Mesenchymal stem cell (in vitro differentiated cells and primary cell): ENCODE results near the gene DDX39B.
"Not testable (repeated sequence)": the region's sequence is repeated elsewhere in the genome, so short reads cannot be mapped to it uniquely, and the experiment has no call there.

Experiments
- DNase-seq: peaks from one replicate; pipeline ENCODE4 v3.0.0-alpha.2; 2013
- H2AFZ ChIP-seq: one replicate; pipeline ENCODE4 v1.6.1; 2013; ENCODE audit warnings: low read depth, mild to moderate bottlenecking, control low read depth, inconsistent platforms, low read length, moderate library complexity
- H2AK5ac ChIP-seq: 2 replicates; pipeline ENCODE4 v1.6.1; 2013; ENCODE audit warnings: low read length, moderate library complexity, mild to moderate bottlenecking, inconsistent platforms; ENCODE audit not compliant: severe bottlenecking
- H2BK120ac ChIP-seq: one replicate; pipeline ENCODE4 v1.6.1; 2013; ENCODE audit warnings: low read depth, mild to moderate bottlenecking, inconsistent platforms, low read length, moderate library complexity
- H2BK12ac ChIP-seq, 2 experiments: one replicate each; pipeline ENCODE4 v1.6.1; 2013; ENCODE audit warnings: inconsistent platforms in 2 of 2, low read length in 2 of 2, mild to moderate bottlenecking in 2 of 2, moderate library complexity in 2 of 2, control low read depth in 1 of 2
- H2BK15ac ChIP-seq: one replicate; pipeline ENCODE4 v1.6.1; 2013; ENCODE audit warnings: mild to moderate bottlenecking, low read depth, inconsistent platforms; ENCODE audit not compliant: poor library complexity, severe bottlenecking
- H2BK5ac ChIP-seq: 2 replicates; pipeline ENCODE4 v1.6.1; 2013; ENCODE audit warnings: low read depth, mild to moderate bottlenecking, low read length, control low read depth, inconsistent platforms; ENCODE audit not compliant: poor library complexity, severe bottlenecking
- H3K14ac ChIP-seq, 2 experiments: one replicate each; pipeline ENCODE4 v1.6.1; 2013; ENCODE audit warnings: inconsistent platforms in 2 of 2, low read length in 2 of 2, control low read depth in 1 of 2, mild to moderate bottlenecking in 1 of 2, moderate library complexity in 1 of 2
- H3K18ac ChIP-seq, 2 experiments: one replicate each; pipeline ENCODE4 v1.6.1; 2013; ENCODE audit warnings: inconsistent platforms in 2 of 2, low read length in 2 of 2, control low read depth in 1 of 2, low read depth in 1 of 2, mild to moderate bottlenecking in 1 of 2
- H3K23ac ChIP-seq, 2 experiments: one replicate each; pipeline ENCODE4 v1.6.1; 2013; ENCODE audit warnings: inconsistent platforms in 2 of 2, low read length in 2 of 2, mild to moderate bottlenecking in 2 of 2, moderate library complexity in 2 of 2, control low read depth in 1 of 2
- H3K27ac ChIP-seq: 2 replicates; pipeline ENCODE4 v1.5.1; 2013; ENCODE audit warnings: mild to moderate bottlenecking, moderate library complexity, low read length, control low read depth, inconsistent platforms; ENCODE audit not compliant: poor library complexity, severe bottlenecking
- H3K27me3 ChIP-seq, 2 experiments: 2 replicates each; pipeline versions ENCODE4 v1.6.1 to v1.7.0; 2013; ENCODE audit warnings: low read length in 2 of 2, mild to moderate bottlenecking in 2 of 2, moderate library complexity in 2 of 2, control low read depth in 1 of 2, inconsistent platforms in 1 of 2; ENCODE audit not compliant: control insufficient read depth in 1 of 2, insufficient read depth in 1 of 2
- H3K36me3 ChIP-seq, 2 experiments: 2 replicates each; pipeline versions ENCODE4 v1.6.1 to v1.7.0; 2013; ENCODE audit warnings: low read length in 2 of 2, control low read depth in 1 of 2, inconsistent platforms in 1 of 2, low read depth in 1 of 2, mild to moderate bottlenecking in 1 of 2; ENCODE audit not compliant: insufficient read depth in 2 of 2, control insufficient read depth in 1 of 2
- H3K4ac ChIP-seq, 2 experiments: one replicate each; pipeline ENCODE4 v1.6.1; 2013; ENCODE audit warnings: inconsistent platforms in 2 of 2, low read length in 2 of 2, mild to moderate bottlenecking in 2 of 2, moderate library complexity in 2 of 2, control low read depth in 1 of 2, low read depth in 1 of 2
- H3K4me1 ChIP-seq: 2 replicates; pipeline ENCODE4 v1.6.1; 2013; ENCODE audit warnings: low read depth, low read length, control low read depth; ENCODE audit not compliant: control insufficient read depth, insufficient read depth
- H3K4me2 ChIP-seq: 2 replicates; pipeline ENCODE4 v1.6.1; 2013; ENCODE audit warnings: low read length, mild to moderate bottlenecking, inconsistent platforms; ENCODE audit not compliant: poor library complexity, severe bottlenecking
- H3K4me3 ChIP-seq, 2 experiments: 2 replicates each; pipeline versions ENCODE4 v1.5.1 to v1.7.0; 2013; ENCODE audit warnings: low read length in 2 of 2, mild to moderate bottlenecking in 2 of 2, control low read depth in 1 of 2, low read depth in 1 of 2; ENCODE audit not compliant: insufficient read depth in 1 of 2
- H3K79me1 ChIP-seq: replicated peaks from 2 replicates; pipeline ENCODE4 v1.6.1; 2013; ENCODE audit warnings: mild to moderate bottlenecking, control low read depth, low read length, inconsistent platforms; ENCODE audit not compliant: poor library complexity, severe bottlenecking
- H3K9ac ChIP-seq: 2 replicates; pipeline ENCODE4 v1.7.0; 2013; ENCODE audit warnings: mild to moderate bottlenecking, low read length, moderate library complexity
- H3K9me3 ChIP-seq: 2 replicates; pipeline ENCODE4 v1.7.0; 2013; ENCODE audit warnings: mild to moderate bottlenecking, low read length; ENCODE audit not compliant: control insufficient read depth
- H4K8ac ChIP-seq: one replicate; pipeline ENCODE4 v1.6.1; 2013; ENCODE audit warnings: inconsistent platforms, mild to moderate bottlenecking, low read length, moderate library complexity
- H4K91ac ChIP-seq: one replicate; pipeline ENCODE4 v1.6.1; 2013; ENCODE audit warnings: mild to moderate bottlenecking, low read length, inconsistent platforms
- WGBS: methylation state at CpG from one replicate; pipeline ENCODE4 v1.1.7; 2013; ENCODE audit warnings: mixed read lengths; 5-methylcytosine and 5-hydroxymethylcytosine counted together

DDX39B gene

GRCh38 chr6:31513456-31514165 lies 28.2 kb downstream of the DDX39B start:
- Histone ChIP-seq H2AK5ac (no peak overlapping the region), H3K4me2 (no peak overlapping the region), H3K23ac (no peak overlapping the region), H2BK120ac (no peak overlapping the region), H2BK5ac (no peak overlapping the region), H2AFZ (no peak overlapping the region), H4K8ac (no peak overlapping the region), H3K18ac (no peak overlapping the region), H3K79me1 (peaks cover 2% of the 10 kb centered on the region), H3K9me3 (no peaks in the 10 kb centered on the region), H3K14ac (no peak overlapping the region), H2BK12ac (peak overlapping the region in 1 of 2 experiments; percentile 7), H3K4me1 (peaks cover 3% of the 10 kb centered on the region), H2BK15ac (no peak overlapping the region), H4K91ac (peak overlapping the region; percentile 61), H3K4me3 (no peak overlapping the region), H3K27ac (no peak overlapping the region), H3K36me3 (peaks cover 21% of the 10 kb centered on the region in 2 experiments), H3K9ac (no peak overlapping the region), H3K4ac (no peak overlapping the region), H3K27me3 (no peaks in the 10 kb centered on the region)
- no peak for DNase-seq
- WGBS, result 84% methylated on average over 4 of the region's 5 CpGs

GRCh38 chr6:31510007-31510406 lies 31.8 kb downstream of the DDX39B start:
- WGBS, result 82% methylated on average over 4 of the region's 4 CpGs

GRCh38 chr6:31509036-31509435 lies 32.8 kb downstream of the DDX39B start:
- 74% methylated on average over 2 of the region's 2 CpGs for WGBS
- peak overlapping the region; percentile 48 for H2BK15ac ChIP-seq
- H2BK120ac ChIP-seq, H3K23ac ChIP-seq, H2AK5ac ChIP-seq, H3K27ac ChIP-seq, H3K4me1 ChIP-seq, H3K9ac ChIP-seq, DNase-seq, H4K8ac ChIP-seq, H2BK12ac ChIP-seq, H2BK5ac ChIP-seq, H4K91ac ChIP-seq, H3K4me3 ChIP-seq, H3K9me3 ChIP-seq, H3K4me2 ChIP-seq, H3K4ac ChIP-seq, H3K14ac ChIP-seq, H3K27me3 ChIP-seq, H3K18ac ChIP-seq, H2AFZ ChIP-seq: not testable (repeated sequence)
- H3K36me3 ChIP-seq, result peaks cover 47 to 51% of the 10 kb centered on the region in 2 experiments
- H3K79me1 ChIP-seq, result peaks cover 21% of the 10 kb centered on the region

More at GRCh38 chr6:31510007-31510406, 31.8 kb downstream of the DDX39B start:
- DNase-seq, result no peak
- no peak overlapping the region for H3K23ac ChIP-seq
- H2AK5ac ChIP-seq, result no peak overlapping the region
- no peak overlapping the region for H2BK120ac ChIP-seq
- H3K4me3 ChIP-seq, result no peak overlapping the region
- H3K27ac ChIP-seq, result no peak overlapping the region
- no peak overlapping the region for H3K4ac ChIP-seq
- no peaks in the 10 kb centered on the region for H3K9me3 ChIP-seq
- H4K8ac ChIP-seq, result no peak overlapping the region
- H3K79me1 ChIP-seq, result peaks cover 18% of the 10 kb centered on the region
- H2BK12ac ChIP-seq, result no peak overlapping the region
- no peak overlapping the region for H4K91ac ChIP-seq
- H2BK15ac ChIP-seq, result no peak overlapping the region
- no peak overlapping the region for H3K4me2 ChIP-seq
- H2BK5ac ChIP-seq, result no peak overlapping the region
- no peak overlapping the region for H2AFZ ChIP-seq
- H3K14ac ChIP-seq, result no peak overlapping the region
- H3K18ac ChIP-seq, result no peak overlapping the region
- no peak overlapping the region for H3K9ac ChIP-seq
- peaks cover 47 to 51% of the 10 kb centered on the region in 2 experiments for H3K36me3 ChIP-seq
- no peaks in the 10 kb centered on the region for H3K27me3 ChIP-seq
- peaks cover 3% of the 10 kb centered on the region for H3K4me1 ChIP-seq

- Histone ChIP-seq H2AK5ac (no peak overlapping the region), H4K91ac (no peak overlapping the region), H3K9ac (no peak overlapping the region), H3K79me1 (peaks cover 31% of the 10 kb centered on the region), H3K4me2 (no peak overlapping the region), H3K4me1 (peaks cover 15% of the 10 kb centered on the region), H3K4me3 (no peak overlapping the region), H3K23ac (no peak overlapping the region), H3K27me3 (no peaks in the 10 kb centered on the region), H3K27ac (no peak overlapping the region), H2BK120ac (no peak overlapping the region), H2BK15ac (no peak overlapping the region), H3K9me3 (no peaks in the 10 kb centered on the region), H2BK5ac (no peak overlapping the region), H3K4ac (no peak overlapping the region), H3K14ac (no peak overlapping the region), H2BK12ac (no peak overlapping the region), H4K8ac (no peak overlapping the region), H3K18ac (no peak overlapping the region), H2AFZ (no peak overlapping the region), H3K36me3 (peaks cover 15 to 20% of the 10 kb centered on the region in 2 experiments)
- DNase-seq, result peak; percentile 10
Observed at GRCh38 chr6:31502586-31502985, 39.2 kb downstream of the DDX39B start.
